ENCODE results near the gene SH3GL1.

Gene SH3GL1

DNA sequence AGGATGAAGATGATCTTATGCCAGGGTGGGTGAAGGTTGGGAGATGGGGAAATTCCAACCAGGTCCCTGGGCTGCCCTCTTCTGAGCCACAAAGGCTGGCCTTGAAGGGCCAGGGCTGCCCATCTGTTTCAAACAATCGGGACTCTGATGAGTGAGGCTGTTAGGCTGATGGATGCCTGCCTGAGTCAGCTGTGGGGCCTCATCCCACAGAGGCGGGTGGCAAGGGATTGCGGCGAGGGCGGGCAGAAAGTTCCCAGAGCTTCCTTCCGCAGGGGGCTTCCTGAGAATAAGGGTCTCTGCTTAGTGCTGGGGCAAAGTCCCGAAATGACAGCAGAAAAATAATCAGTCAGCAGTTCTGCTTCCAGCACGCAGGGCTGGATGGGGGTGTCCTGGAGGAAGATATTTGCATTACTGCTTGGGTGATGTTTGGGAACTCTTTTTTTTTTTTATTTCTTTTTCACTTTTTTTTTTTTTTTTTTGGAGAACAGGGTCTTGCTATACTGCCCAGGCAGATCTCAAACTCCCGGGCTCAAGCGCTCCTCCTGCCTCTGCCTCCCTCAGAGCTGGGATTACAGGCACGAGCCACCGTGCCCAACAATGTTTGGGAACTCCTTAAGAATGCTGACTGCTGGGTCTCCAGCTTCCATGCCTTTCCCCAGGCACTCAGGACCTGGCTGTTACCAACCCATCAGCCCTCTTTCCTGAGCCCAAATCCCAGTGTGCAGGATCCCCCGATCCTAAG is 14.1 kb downstream of the SH3GL1 start:
- Histone ChIP-seq H3K27ac (ENCODE audit: low read length) (no peak overlapping the region), H3K27me3 (ENCODE audit: control insufficient read depth in 1 of 2, insufficient read depth in 2 of 2, low read length in 2 of 2) (no peaks in the 10 kb centered on the region), H3K9me3 (ENCODE audit: control insufficient read depth in 2 of 2, low read length in 2 of 2) (no peaks in the 10 kb centered on the region), H3K4me1 (ENCODE audit: control insufficient read depth, insufficient read depth, low read length) (peaks cover 32% of the 10 kb centered on the region), H3K9ac (ENCODE audit: low read length in 2 of 2) (no peak overlapping the region), H3K36me3 (ENCODE audit: control insufficient read depth in 2 of 2, insufficient read depth in 2 of 2, low read length in 2 of 2) (peaks cover 6 to 8% of the 10 kb centered on the region in 2 donors), H3K4me3 (ENCODE audit: low read length in 2 of 2) (no peak overlapping the region)

DNA sequence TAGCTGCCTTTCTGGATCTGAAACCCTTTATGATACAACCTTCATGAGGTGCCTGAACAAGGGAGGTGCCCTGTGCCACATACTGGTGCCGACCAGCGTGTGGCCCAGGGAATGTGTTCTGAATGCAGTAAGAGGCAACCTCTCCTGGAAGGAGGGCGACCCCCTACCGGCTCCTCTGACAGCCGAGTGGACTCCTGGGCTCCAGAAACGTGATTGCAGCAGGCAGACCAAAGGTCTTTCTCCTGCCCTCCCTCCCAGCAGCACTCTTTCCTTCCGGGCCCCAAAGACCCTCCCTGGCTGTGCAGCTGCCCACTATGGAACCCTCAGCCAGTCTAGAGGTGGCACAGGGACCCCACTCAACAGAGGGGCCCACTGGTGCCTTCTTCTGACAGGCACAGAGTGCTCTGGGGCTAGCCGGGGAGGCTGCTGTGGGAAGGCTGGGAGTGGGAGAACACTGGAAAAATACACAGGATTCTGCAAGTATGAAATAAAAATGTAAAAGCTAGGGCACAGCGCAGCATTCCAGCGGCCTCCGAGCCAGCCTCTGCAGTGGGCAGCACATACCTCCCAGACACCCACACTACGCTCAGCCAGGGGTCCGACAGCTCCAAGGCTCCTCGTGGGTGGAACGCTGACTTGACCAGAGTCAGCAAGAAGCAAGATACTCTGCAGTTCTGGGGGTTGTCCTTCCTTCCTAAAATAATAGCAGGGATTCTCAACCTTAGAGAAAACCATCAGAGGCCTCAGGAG is 14.9 kb downstream of the SH3GL1 start:
- H3K36me3 ChIP-seq (ENCODE audit: control insufficient read depth in 2 of 2, insufficient read depth in 2 of 2, low read length in 2 of 2), result peaks cover 6 to 8% of the 10 kb centered on the region in 2 donors
- H3K9ac ChIP-seq (ENCODE audit: low read length in 2 of 2), result no peak overlapping the region
- H3K27ac ChIP-seq (ENCODE audit: low read length), result no peak overlapping the region
- H3K9me3 ChIP-seq (ENCODE audit: control insufficient read depth in 2 of 2, low read length in 2 of 2), result no peaks in the 10 kb centered on the region
- no peak overlapping the region for H3K4me3 ChIP-seq (ENCODE audit: low read length in 2 of 2)
- H3K4me1 ChIP-seq (ENCODE audit: control insufficient read depth, insufficient read depth, low read length), result peaks cover 32% of the 10 kb centered on the region
- H3K27me3 ChIP-seq (ENCODE audit: control insufficient read depth in 1 of 2, insufficient read depth in 2 of 2, low read length in 2 of 2), result no peaks in the 10 kb centered on the region

DNA sequence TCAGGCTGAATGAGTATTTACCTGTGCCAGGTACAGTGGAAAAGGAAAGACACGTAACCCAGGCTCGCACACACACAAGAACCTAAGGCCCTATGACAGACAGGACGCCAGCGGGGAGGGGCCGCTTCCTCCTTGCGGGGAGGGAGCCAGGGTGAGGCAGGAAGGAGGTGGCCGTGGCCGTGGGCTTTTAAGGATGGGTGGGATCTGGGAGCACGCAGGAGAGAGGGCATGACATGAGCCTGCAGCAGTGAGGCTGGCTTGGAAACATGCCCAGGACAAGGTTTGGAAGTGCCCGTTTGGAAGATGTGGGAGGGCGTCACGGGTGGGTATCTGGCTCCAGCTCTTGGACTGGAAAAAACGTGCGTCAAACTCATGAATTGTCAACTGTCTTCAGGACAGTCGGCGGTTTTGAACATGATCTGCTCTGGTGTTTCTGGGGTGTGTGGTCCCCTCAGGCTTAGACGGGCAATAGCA is 20.1 kb downstream of the SH3GL1 start:
- Histone ChIP-seq H3K9ac (ENCODE audit: low read length in 2 of 2) (no peak overlapping the region), H3K27me3 (ENCODE audit: control insufficient read depth in 1 of 2, insufficient read depth in 2 of 2, low read length in 2 of 2) (no peaks in the 10 kb centered on the region), H3K36me3 (ENCODE audit: control insufficient read depth in 2 of 2, insufficient read depth in 2 of 2, low read length in 2 of 2) (peaks cover 6% of the 10 kb centered on the region in 2 donors), H3K27ac (ENCODE audit: low read length) (no peak overlapping the region), H3K4me1 (ENCODE audit: control insufficient read depth, insufficient read depth, low read length) (peaks cover 43% of the 10 kb centered on the region), H3K4me3 (ENCODE audit: low read length in 2 of 2) (no peak overlapping the region), H3K9me3 (ENCODE audit: control insufficient read depth in 2 of 2, low read length in 2 of 2) (no peaks in the 10 kb centered on the region)

DNA sequence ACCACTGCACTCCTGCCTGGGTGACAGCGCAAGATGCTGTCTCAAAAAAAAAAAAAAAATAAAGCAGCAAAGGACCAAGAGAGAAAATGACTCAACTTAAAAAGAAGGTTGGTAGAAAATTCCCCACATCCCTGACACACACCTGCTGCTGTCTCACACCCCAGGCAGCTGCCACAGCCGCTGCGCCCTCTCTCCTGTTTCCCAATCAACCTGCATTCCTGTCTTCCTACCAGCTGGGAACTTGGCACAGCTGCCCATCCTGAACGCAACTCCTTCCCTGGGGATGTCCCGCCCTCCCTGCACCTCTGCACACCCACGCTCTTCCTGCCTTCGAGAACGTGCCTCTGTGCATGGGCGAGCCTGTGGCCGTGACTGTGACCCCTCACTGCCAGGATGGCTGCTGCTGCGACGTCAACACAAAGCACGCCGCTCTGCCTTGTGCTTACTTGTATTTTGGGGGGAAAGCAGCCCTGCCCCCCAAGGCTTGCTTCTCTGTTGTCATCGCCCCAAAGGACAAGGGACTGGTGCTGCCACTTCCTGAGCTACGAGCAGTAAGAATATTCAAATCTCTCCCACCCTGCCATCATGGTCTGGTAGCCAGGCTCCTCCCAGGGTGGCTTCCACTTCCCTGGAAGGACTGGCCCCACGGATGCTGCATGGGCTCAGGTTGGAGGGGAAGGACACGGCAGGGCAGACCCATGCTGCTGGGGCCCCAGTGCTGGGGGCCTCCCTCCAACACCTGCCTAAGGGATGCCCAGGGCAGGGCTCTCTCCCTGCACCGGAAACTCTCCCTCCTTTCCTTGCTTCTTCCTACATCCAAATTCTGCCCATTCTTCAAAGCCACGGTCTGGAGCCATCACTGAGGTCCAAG is 20.7 kb downstream of the SH3GL1 start:
- Histone ChIP-seq H3K9ac (ENCODE audit: low read length in 2 of 2) (no peak overlapping the region), H3K9me3 (ENCODE audit: control insufficient read depth in 2 of 2, low read length in 2 of 2) (no peaks in the 10 kb centered on the region), H3K4me1 (ENCODE audit: control insufficient read depth, insufficient read depth, low read length) (peaks cover 50% of the 10 kb centered on the region), H3K27me3 (ENCODE audit: control insufficient read depth in 1 of 2, insufficient read depth in 2 of 2, low read length in 2 of 2) (no peaks in the 10 kb centered on the region), H3K36me3 (ENCODE audit: control insufficient read depth in 2 of 2, insufficient read depth in 2 of 2, low read length in 2 of 2) (peaks cover 5% of the 10 kb centered on the region in 2 donors), H3K27ac (ENCODE audit: low read length) (no peak overlapping the region), H3K4me3 (ENCODE audit: low read length in 2 of 2) (no peak overlapping the region)

DNA sequence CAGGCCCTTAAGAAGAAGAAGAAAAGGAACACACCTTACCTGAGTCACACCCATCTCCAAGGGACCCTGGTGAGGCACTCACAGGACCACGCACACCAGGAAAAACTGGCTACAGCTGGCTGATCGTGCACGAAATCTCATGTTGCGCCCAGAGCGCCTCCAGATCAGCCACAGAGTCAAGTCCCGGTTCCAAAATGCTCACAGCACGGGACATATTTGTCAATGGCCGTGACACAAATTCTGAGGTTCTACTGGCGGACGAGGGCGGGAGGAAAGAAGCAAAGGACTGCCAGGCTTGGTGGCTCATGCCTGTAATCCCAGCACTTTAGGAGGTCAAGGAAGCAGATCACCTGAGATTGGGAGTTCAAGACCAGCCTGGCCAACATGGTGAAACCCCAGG is 21.5 kb downstream of the SH3GL1 start:
- Histone ChIP-seq H3K4me3 (ENCODE audit: low read length in 2 of 2) (no peak overlapping the region), H3K4me1 (ENCODE audit: control insufficient read depth, insufficient read depth, low read length) (peaks cover 56% of the 10 kb centered on the region), H3K27me3 (ENCODE audit: control insufficient read depth in 1 of 2, insufficient read depth in 2 of 2, low read length in 2 of 2) (no peaks in the 10 kb centered on the region), H3K27ac (ENCODE audit: low read length) (no peak overlapping the region), H3K9ac (ENCODE audit: low read length in 2 of 2) (no peak overlapping the region), H3K36me3 (ENCODE audit: control insufficient read depth in 2 of 2, insufficient read depth in 2 of 2, low read length in 2 of 2) (peaks cover 0 to 2% of the 10 kb centered on the region in 2 donors), H3K9me3 (ENCODE audit: control insufficient read depth in 2 of 2, low read length in 2 of 2) (no peaks in the 10 kb centered on the region)

DNA sequence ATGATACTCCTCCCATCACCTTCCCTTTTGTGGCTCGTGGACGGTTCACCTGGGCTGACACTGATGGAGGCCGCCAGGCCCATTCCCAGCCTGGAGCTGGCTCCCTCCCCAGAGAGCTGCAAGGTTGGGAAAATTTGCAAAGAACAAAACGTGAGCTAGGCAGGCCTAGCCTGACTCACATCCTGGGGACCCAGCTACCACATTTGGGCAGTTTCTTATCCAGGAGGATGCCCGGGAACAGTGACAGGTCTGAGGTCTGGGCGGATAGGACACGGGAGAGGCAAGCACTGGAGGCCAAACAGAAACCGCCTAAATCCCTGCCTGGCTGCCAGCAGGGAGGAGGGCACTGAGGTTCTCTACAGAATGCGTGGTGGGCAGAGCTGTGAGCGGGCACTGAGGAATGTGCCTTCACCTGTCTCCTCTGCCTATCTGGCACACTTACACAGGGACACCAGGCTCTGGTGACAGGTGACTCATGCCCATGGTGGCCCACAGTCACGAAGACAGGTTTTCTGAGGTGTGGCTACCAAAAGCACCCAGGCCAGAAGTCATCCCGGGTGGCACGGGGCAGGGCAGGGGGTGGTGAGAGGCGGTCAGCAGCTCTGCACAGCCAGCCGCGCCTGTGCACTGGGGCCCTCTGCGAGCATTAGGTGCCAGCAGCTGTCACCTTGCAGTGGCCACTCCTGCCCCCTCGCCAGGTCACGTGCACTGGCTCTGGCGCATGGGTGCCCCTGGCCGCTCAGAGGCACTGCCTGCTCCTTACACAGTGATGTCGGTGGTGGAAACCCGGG is 23.2 kb downstream of the SH3GL1 start:
- no peaks in the 10 kb centered on the region for H3K27me3 ChIP-seq (ENCODE audit: control insufficient read depth in 1 of 2, insufficient read depth in 2 of 2, low read length in 2 of 2)
- peaks cover 72% of the 10 kb centered on the region for H3K4me1 ChIP-seq (ENCODE audit: control insufficient read depth, insufficient read depth, low read length)
- H3K4me3 ChIP-seq (ENCODE audit: low read length in 2 of 2), result no peak overlapping the region
- H3K9me3 ChIP-seq (ENCODE audit: control insufficient read depth in 2 of 2, low read length in 2 of 2), result no peaks in the 10 kb centered on the region
- H3K36me3 ChIP-seq (ENCODE audit: control insufficient read depth in 2 of 2, insufficient read depth in 2 of 2, low read length in 2 of 2), result no peaks in the 10 kb centered on the region
- H3K9ac ChIP-seq (ENCODE audit: low read length in 2 of 2), result no peak overlapping the region
- no peak overlapping the region for H3K27ac ChIP-seq (ENCODE audit: low read length)

DNA sequence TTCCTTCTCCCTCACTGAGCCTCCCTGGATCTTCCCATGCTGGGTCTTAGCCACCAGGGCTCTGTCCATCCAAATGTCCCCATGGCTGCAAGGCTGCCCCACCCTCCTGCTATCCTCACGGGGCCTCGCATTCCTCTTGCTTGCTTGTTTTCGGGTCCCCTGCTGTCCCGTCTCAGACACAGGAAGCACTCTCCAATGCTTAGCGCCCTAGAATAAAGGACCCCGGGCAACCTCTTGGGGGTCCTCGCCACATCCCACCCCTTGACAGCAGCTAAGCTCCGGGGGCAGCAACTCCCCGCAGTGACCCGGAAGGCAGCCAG is 23.7 kb downstream of the SH3GL1 start:
- peak overlapping the region in 1 of 2 donors; percentile 36 for H3K9ac ChIP-seq (ENCODE audit: low read length in 2 of 2)
- H3K36me3 ChIP-seq (ENCODE audit: control insufficient read depth in 2 of 2, insufficient read depth in 2 of 2, low read length in 2 of 2), result no peaks in the 10 kb centered on the region
- H3K4me3 ChIP-seq (ENCODE audit: low read length in 2 of 2), result no peak overlapping the region
- H3K27ac ChIP-seq (ENCODE audit: low read length), result no peak overlapping the region
- H3K27me3 ChIP-seq (ENCODE audit: control insufficient read depth in 1 of 2, insufficient read depth in 2 of 2, low read length in 2 of 2), result no peaks in the 10 kb centered on the region
- H3K9me3 ChIP-seq (ENCODE audit: control insufficient read depth in 2 of 2, low read length in 2 of 2), result no peaks in the 10 kb centered on the region
- H3K4me1 ChIP-seq (ENCODE audit: control insufficient read depth, insufficient read depth, low read length), result peaks cover 77% of the 10 kb centered on the region

DNA sequence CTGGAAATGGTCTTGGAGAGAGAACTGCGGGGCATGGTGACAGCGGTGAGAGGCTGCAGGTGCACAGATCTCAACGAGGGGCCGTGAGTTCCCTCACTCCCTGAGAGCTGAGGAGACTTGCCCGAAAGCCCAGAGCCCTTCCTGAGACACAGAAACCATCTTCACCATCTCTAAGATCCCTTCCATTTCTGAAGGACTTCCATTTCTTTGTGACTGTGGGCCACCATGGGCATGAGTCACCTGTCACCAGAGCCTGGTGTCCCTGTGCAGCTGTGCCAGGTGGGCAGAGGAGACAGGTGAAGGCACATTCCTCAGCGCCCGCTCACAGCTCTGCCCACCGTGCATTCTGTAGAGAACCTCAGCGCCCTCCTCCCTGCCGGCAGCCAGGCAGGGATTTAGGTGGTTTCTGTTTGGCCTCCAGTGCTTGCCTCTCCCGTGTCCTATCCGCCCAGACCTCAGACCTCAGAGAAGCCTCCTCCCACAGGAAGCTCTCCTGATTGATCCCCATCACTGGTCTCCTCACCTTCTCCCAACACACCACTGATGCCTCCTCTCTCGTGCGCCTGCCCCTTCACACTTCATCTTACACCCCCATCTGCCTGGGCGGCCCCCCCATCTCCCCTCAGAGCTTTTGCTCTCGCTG is 24.2 kb downstream of the SH3GL1 start:
- Histone ChIP-seq H3K9ac (ENCODE audit: low read length in 2 of 2) (peak overlapping the region in 1 of 2 donors; percentile 21), H3K27me3 (ENCODE audit: control insufficient read depth in 1 of 2, insufficient read depth in 2 of 2, low read length in 2 of 2) (no peaks in the 10 kb centered on the region), H3K36me3 (ENCODE audit: control insufficient read depth in 2 of 2, insufficient read depth in 2 of 2, low read length in 2 of 2) (no peaks in the 10 kb centered on the region), H3K9me3 (ENCODE audit: control insufficient read depth in 2 of 2, low read length in 2 of 2) (no peaks in the 10 kb centered on the region), H3K27ac (ENCODE audit: low read length) (peak overlapping the region; percentile 31), H3K4me3 (ENCODE audit: low read length in 2 of 2) (no peak overlapping the region), H3K4me1 (ENCODE audit: control insufficient read depth, insufficient read depth, low read length) (peaks cover 82% of the 10 kb centered on the region)

DNA sequence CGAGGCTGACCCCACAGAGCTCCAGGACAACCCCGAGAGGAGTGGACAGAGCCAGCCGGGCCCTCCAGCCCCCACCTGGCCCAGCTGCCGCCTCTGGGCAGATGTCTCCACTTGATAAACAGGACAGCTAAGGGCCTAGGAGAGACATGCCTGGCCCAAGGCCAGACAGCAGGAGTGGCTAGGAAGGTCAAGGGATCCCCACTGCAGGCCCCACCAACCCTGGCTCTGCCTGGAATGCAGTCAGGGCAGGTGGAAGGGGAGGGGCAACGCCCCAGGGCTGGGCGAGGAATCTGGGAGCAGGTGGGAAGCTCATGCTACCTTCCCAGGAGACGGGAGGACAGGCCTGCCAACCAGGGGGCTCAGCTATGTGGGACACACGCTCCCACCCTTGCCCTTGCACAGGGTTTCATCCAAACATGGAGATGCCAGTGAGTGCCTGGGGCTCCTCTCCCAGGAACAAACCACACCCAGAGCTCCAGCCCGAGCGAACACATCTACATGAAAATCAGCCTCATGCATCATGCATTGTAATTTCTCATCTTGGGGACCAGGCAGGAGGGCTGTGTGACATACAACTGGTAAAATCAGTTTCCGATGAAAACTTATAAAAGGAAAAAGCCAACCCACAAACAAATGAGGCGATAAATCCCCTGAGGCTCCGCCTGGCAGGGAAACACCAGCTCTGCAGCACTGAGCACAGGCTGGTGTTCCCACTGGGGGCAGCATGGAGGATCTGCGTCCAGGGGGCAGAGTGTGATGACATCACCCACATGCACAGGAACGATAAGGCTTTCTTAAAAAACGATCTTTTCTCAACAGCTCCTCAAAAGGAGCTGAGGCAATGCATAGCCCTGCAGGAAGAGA is 25.0 kb downstream of the SH3GL1 start:
- H3K4me1 ChIP-seq (ENCODE audit: control insufficient read depth, insufficient read depth, low read length), result peaks cover 82% of the 10 kb centered on the region
- peak overlapping the region; percentile 71 for H3K27ac ChIP-seq (ENCODE audit: low read length)
- H3K9me3 ChIP-seq (ENCODE audit: control insufficient read depth in 2 of 2, low read length in 2 of 2), result no peaks in the 10 kb centered on the region
- H3K4me3 ChIP-seq (ENCODE audit: low read length in 2 of 2), result peak overlapping the region in 1 of 2 donors; percentile 29
- H3K27me3 ChIP-seq (ENCODE audit: control insufficient read depth in 1 of 2, insufficient read depth in 2 of 2, low read length in 2 of 2), result no peaks in the 10 kb centered on the region
- no peak overlapping the region for H3K9ac ChIP-seq (ENCODE audit: low read length in 2 of 2)
- H3K36me3 ChIP-seq (ENCODE audit: control insufficient read depth in 2 of 2, insufficient read depth in 2 of 2, low read length in 2 of 2), result no peaks in the 10 kb centered on the region
